GM12878 (cell line): Measurements from ENCODE around the gene ZMYND11. TPM values are rescaled to one million over a fixed set of nuclear protein-coding genes. Genes with fewer than 3 reads are reported as not detected.
A peak's percentile ranks its signal among the peaks of the same experiment; 100 is the strongest.

Experiments used
- ATAC-seq: fragments of 200-7000 bp; cut with Tn5 transposase; 3 replicates; pipeline ENCODE4 v1.9.1; 2020; ENCODE audit warnings: mild to moderate bottlenecking, moderate library complexity
- BruUV-seq: library from RNA; stranded (reverse); fragments of 400-500 nt; replicated peaks from 2 replicates; lab custom pipeline; 2021; lab: Mats Ljungman, UMichigan
- CTCF ChIA-PET: fragments of 300-600 bp; sonication (Branson Sonifier 250); formaldehyde crosslinking; extraction: SDS; loops from one replicate; lab custom pipeline; 2021; ENCODE audit warnings: inconsistent platforms; lab: Yijun Ruan, JAX
- POLR2A ChIA-PET: fragments of 350-600 bp; formaldehyde crosslinking; extraction: SDS; loops from one replicate; lab custom pipeline; 2021; ENCODE audit warnings: inconsistent platforms; lab: Charles Lee
- RAD21 ChIA-PET: fragments of 300-600 bp; sonication (Branson Sonifier 250); formaldehyde crosslinking; loops from one replicate; lab custom pipeline; 2023; ENCODE audit warnings: antibody characterized with exemption; ENCODE audit not compliant: unreplicated experiment; lab: Charles Lee
- SMC1A ChIA-PET: fragments of 300-600 bp; sonication (Branson Sonifier 250); formaldehyde crosslinking; loops from one replicate; lab custom pipeline; 2023; ENCODE audit not compliant: unreplicated experiment, uncharacterized antibody; lab: Charles Lee
- DNase-seq: peaks from one replicate; pipeline ENCODE4 v3.0.0-alpha.2; 2011; ENCODE audit warnings: low read depth, low spot score
- FAIRE-seq: peaks from 3 replicates; lab custom pipeline; 2011; peaks lifted over from hg19 to GRCh38; lab: Jason Lieb, UNC
- H2AFZ ChIP-seq: 2 replicates; pipeline ENCODE4 v1.6.0; 2011; ENCODE audit warnings: low read depth, low read length, control low read depth; ENCODE audit not compliant: control insufficient read depth
- H3K27ac ChIP-seq: 2 replicates; pipeline ENCODE4 v1.5.1; 2011; ENCODE audit warnings: control low read depth; ENCODE audit not compliant: control insufficient read depth, insufficient read depth
- H3K27me3 ChIP-seq, 2 experiments: replicated peaks in 1 of 2; 2 replicates each; pipeline versions ENCODE4 v1.6.0 to v1.6.1; 2011; ENCODE audit warnings: low read length in 1 of 2; ENCODE audit not compliant: control insufficient read depth in 2 of 2, insufficient read depth in 2 of 2
- H3K36me3 ChIP-seq, 2 experiments: 2 replicates each; pipeline ENCODE4 v1.5.1; 2011; ENCODE audit warnings: low read length in 1 of 2; ENCODE audit not compliant: control insufficient read depth in 2 of 2, insufficient read depth in 2 of 2
- H3K4me1 ChIP-seq: 2 replicates; pipeline ENCODE4 v1.6.1; 2011; ENCODE audit warnings: mild to moderate bottlenecking, low read length, moderate library complexity, mixed read lengths; ENCODE audit not compliant: control insufficient read depth, insufficient read depth
- H3K4me2 ChIP-seq: 2 replicates; pipeline ENCODE4 v1.6.0; 2011; ENCODE audit warnings: control low read depth; ENCODE audit not compliant: control insufficient read depth, insufficient read depth
- H3K4me3 ChIP-seq: fragments of 200-600 bp; sonication (generic); 2 replicates; pipeline ENCODE4 v1.5.1; 2016
- H3K79me2 ChIP-seq: 2 replicates; pipeline ENCODE4 v1.6.0; 2011; ENCODE audit warnings: low read length; ENCODE audit not compliant: control insufficient read depth, insufficient read depth
- H3K9ac ChIP-seq: 2 replicates; pipeline ENCODE4 v1.8.0; 2011; ENCODE audit warnings: low read length, control low read depth, mixed read lengths; ENCODE audit not compliant: control insufficient read depth, insufficient read depth
- H3K9me3 ChIP-seq: replicated peaks from 3 replicates; pipeline ENCODE4 v1.5.1; 2011; ENCODE audit warnings: mild to moderate bottlenecking, low read length; ENCODE audit not compliant: control insufficient read depth, insufficient read depth
- H4K20me1 ChIP-seq: 2 replicates; pipeline ENCODE4 v1.6.0; 2011; ENCODE audit not compliant: control insufficient read depth, insufficient read depth
- BMI1 ChIP-seq: fragments of 450-650 bp; IDR thresholded peaks from 2 replicates; pipeline ENCODE4 v1.6.1; 2016; ENCODE audit warnings: mild to moderate bottlenecking, moderate library complexity, borderline replicate concordance
- CHD2 ChIP-seq: IDR thresholded peaks from 2 replicates; pipeline ENCODE4 v1.6.1; 2011; ENCODE audit warnings: low read depth, low read length, improper control_type of control experiment, borderline replicate concordance
- E2F4 ChIP-seq: IDR thresholded peaks from 2 replicates; pipeline ENCODE4 v1.6.1; 2012; ENCODE audit warnings: low read depth, low read length, improper control_type of control experiment
- ESRRA ChIP-seq: IDR thresholded peaks from 2 replicates; pipeline ENCODE4 v1.6.1; 2012; ENCODE audit warnings: mild to moderate bottlenecking, low read length, improper control_type of control experiment
- IRF4 ChIP-seq: IDR thresholded peaks from 2 replicates; pipeline ENCODE4 v1.6.1; 2011; ENCODE audit warnings: low read depth, low read length
- JUNB ChIP-seq: IDR thresholded peaks from 2 replicates; pipeline ENCODE4 v1.6.1; 2016; ENCODE audit warnings: antibody characterized with exemption, mild to moderate bottlenecking
- PAX8 ChIP-seq: fragments of 450-650 bp; IDR thresholded peaks from 2 replicates; pipeline ENCODE4 v1.6.1; 2017; ENCODE audit warnings: mild to moderate bottlenecking, moderate library complexity
- RBBP5 ChIP-seq: fragments of 200-600 bp; sonication (generic); conservative IDR thresholded peaks from 2 replicates; pipeline ENCODE4 v1.6.1; 2016
- RELB ChIP-seq: fragments of 450-650 bp; IDR thresholded peaks from 2 replicates; pipeline ENCODE4 v1.6.1; 2017; ENCODE audit warnings: low read depth, mild to moderate bottlenecking, moderate library complexity
- SP1 ChIP-seq: IDR thresholded peaks from one replicate; pipeline ENCODE4 v1.6.1; 2011; ENCODE audit warnings: low read depth, low read length
- TAF1 ChIP-seq: IDR thresholded peaks from 2 replicates; pipeline ENCODE4 v1.6.1; 2011; ENCODE audit warnings: mild to moderate bottlenecking, low read depth, low read length, borderline replicate concordance
- ZNF207 ChIP-seq: fragments of 450-650 bp; IDR thresholded peaks from 2 replicates; pipeline ENCODE4 v1.6.1; 2014; ENCODE audit warnings: antibody characterized with exemption, mild to moderate bottlenecking, borderline replicate concordance
- WGBS: methylation state at CpG from one replicate; pipeline ENCODE4 v1.1.6; 2016; ENCODE audit warnings: low lambda C conversion rate; ENCODE audit not compliant: insufficient replicate concordance, insufficient coverage; ENCODE audit errors: missing lambda C conversion rate; 5-methylcytosine and 5-hydroxymethylcytosine counted together
- in situ Hi-C: fragments of 300-500 bp; cut with MboI; formaldehyde crosslinking; loops from 9 replicates; pipeline ENCODE4 v1.14.3; 2018; ENCODE audit warnings: mixed read lengths
- intact Hi-C: fragments of 100-400 bp; cut with micrococcal nuclease; formaldehyde crosslinking; loops from one replicate; pipeline ENCODE4 v1.14.2; 2022; ENCODE audit not compliant: unreplicated experiment
- polyA plus RNA-seq, 11 experiments: library from polyadenylated mRNA; depleted of rRNA in 4 of 11; unstranded in 6 of 11; stranded (reverse) in 5 of 11; fragments of >200 nt; fragmentation: Nextera tagmentation in 4 of 11; fragmentation: Illumina TruSeq in 1 of 11; extraction: Ambion mirVana in 4 of 11; extraction: Trizol in 1 of 11; gene quantifications; 1 replicate in 1 of 11; 2 replicates in 10 of 11; pipeline versions ENCODE4 v1.2.1 to v1.2.3, GENCODE V29; 2011 to 2016; ENCODE audit warnings: inconsistent platforms in 2 of 11, missing spikeins in 2 of 11, low read depth in 1 of 11
- total RNA-seq, 4 experiments: library from RNA; depleted of rRNA in 3 of 4; stranded (reverse); fragments of >200 nt in 3 of 4; fragmentation: Illumina TruSeq in 1 of 4; extraction: Trizol in 1 of 4; gene quantifications; 2 replicates each; pipeline versions ENCODE4 v1.2.1 to v1.2.3, GENCODE V29; 2013 to 2021

The ZMYND11 gene
- total and polyA plus RNA-seq, 10 of the 15 experiments (the other 5 are each of a cell fraction or from before 2014, with no cell fraction given), result 3.3 to 24.4 (median 13.1) TPM

GRCh38 chr10:266974-267425 lies 131.7 kb downstream of the ZMYND11 start:
- ATAC-seq, result no peak; the same call in 2 of the 3 replicates
- H4K20me1 ChIP-seq, result no peaks in the 10 kb centered on the region
- no peak overlapping the region for H3K4me3 ChIP-seq
- FAIRE-seq, result no peak
- ChIA-PET POLR2A (no interaction called here), SMC1A (no interaction called here), RAD21 (no interaction called here), CTCF (no interaction called here)
- H3K4me1 ChIP-seq, result peaks cover 6% of the 10 kb centered on the region; the same call in 1 of the 2 replicates
- peak overlapping the region; percentile 57 for H3K4me2 ChIP-seq
- H3K79me2 ChIP-seq, result no peaks in the 10 kb centered on the region
- H2AFZ ChIP-seq, result no peak overlapping the region
- no peaks in the 10 kb centered on the region for H3K27me3 ChIP-seq
- in situ Hi-C loops, result no loop called here
- no peak overlapping the region for H3K27ac ChIP-seq
- TF ChIP-seq BMI1 (no peak), IRF4 (0 out of 2 replicates have a peak, but pooled peaks have one; percentile 26), JUNB (0 out of 2 replicates have a peak, but pooled peaks have one; percentile 16)
- TF ChIP-seq, all 136 proteins: peak for 2
- H3K9ac ChIP-seq, result no peak overlapping the region
- intact Hi-C loops, result no loop called here
- H3K36me3 ChIP-seq, result no peaks in the 10 kb centered on the region
- no peaks in the 10 kb centered on the region; the same call in 2 of the 3 replicates for H3K9me3 ChIP-seq
- no TSS peak for BruUV-seq
- peak; percentile 23 for DNase-seq
- 9% methylated on average over 8 of the region's 8 CpGs for WGBS

GRCh38 chr10:267705-268104 lies 132.4 kb downstream of the ZMYND11 start:
- H2AFZ ChIP-seq, result no peak overlapping the region
- H3K36me3 ChIP-seq, result no peaks in the 10 kb centered on the region
- 92% methylated on average over 11 of the region's 11 CpGs for WGBS
- intact Hi-C loops, result no loop called here
- no peak overlapping the region for H3K4me2 ChIP-seq
- H3K9ac ChIP-seq, result no peak overlapping the region
- H3K27ac ChIP-seq, result no peak overlapping the region
- FAIRE-seq (no peak), DNase-seq (no peak), ATAC-seq (no peak)
- SMC1A ChIA-PET, result no interaction called here
- H3K27me3 ChIP-seq, result no peaks in the 10 kb centered on the region
- in situ Hi-C loops, result no loop called here
- no peak overlapping the region for H3K4me3 ChIP-seq
- BruUV-seq, result no TSS peak
- POLR2A ChIA-PET, result no interaction called here
- H4K20me1 ChIP-seq, result no peaks in the 10 kb centered on the region
- peaks cover 6% of the 10 kb centered on the region; the same call in 1 of the 2 replicates for H3K4me1 ChIP-seq
- H3K9me3 ChIP-seq, result no peaks in the 10 kb centered on the region; the same call in 2 of the 3 replicates
- no peaks in the 10 kb centered on the region for H3K79me2 ChIP-seq
- CTCF ChIA-PET, result no interaction called here
- RAD21 ChIA-PET, result no interaction called here
- TF ChIP-seq ESRRA (no peak), SP1 (no peak), RBBP5 (no peak), PAX8 (no peak), RELB (no peak), CHD2 (no peak), E2F4 (no peak), TAF1 (no peak), ZNF207 (no peak)
